NCI-H526 treated with DMSO at 0.1 percent for 48 hours (cell line): ENCODE measurements around the gene NR2F1.

ENCODE experiments used
- DNase-seq: peaks from one replicate; lab custom pipeline; 2025; lab: John Stamatoyannopoulos, UW

The NR2F1 gene

DNA sequence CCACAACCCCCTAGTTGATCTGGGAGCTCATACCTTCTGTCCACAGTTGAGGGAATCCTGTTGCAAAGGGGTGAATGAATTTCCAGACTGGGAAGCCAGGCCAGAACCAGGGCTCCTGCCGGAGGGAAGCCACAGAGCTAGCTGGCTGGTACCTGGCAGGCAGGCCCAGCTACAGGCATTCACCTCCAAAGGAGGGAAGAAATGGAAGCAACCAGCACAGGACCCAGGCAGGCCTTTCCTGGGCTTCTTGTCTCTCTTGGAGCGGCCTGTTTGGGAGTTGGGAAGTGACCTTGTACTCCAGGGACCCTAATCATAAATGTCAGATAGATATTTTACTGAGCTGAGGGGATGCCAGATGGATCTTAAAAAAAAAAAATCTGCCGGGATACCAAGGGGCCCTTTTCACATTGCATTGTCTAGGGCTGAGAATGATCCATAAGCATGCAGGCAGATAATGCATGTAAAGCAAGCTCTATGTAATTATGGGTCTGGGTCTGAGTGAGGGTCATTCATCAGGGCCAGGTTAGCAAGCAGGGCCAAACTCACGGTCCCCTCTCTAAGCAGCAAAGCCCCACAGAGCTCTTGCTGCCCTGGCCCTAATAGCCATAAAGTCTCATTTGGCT is 8.4 kb downstream of the NR2F1 start:
- no peak for DNase-seq

DNA sequence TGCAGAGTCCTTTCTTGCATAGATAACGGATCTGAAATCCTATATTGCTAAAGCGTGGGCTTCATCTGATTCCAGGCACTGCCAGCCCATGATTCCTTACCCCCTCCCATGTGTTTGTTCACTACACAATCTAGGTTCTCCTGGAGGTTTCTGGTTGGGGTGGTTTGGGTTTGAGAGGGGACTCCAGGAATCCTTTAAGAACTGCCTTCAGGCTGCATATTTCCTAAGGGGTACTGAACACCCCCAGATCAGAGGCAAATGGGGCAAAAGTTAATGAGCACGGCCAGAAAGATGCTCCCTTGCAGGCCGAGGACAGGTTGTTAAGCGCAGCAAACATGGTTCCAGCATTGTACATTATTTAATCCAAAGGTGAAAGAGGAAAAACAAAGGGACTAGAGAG is 9.9 kb downstream of the NR2F1 start:
- DNase-seq: no peak

DNA sequence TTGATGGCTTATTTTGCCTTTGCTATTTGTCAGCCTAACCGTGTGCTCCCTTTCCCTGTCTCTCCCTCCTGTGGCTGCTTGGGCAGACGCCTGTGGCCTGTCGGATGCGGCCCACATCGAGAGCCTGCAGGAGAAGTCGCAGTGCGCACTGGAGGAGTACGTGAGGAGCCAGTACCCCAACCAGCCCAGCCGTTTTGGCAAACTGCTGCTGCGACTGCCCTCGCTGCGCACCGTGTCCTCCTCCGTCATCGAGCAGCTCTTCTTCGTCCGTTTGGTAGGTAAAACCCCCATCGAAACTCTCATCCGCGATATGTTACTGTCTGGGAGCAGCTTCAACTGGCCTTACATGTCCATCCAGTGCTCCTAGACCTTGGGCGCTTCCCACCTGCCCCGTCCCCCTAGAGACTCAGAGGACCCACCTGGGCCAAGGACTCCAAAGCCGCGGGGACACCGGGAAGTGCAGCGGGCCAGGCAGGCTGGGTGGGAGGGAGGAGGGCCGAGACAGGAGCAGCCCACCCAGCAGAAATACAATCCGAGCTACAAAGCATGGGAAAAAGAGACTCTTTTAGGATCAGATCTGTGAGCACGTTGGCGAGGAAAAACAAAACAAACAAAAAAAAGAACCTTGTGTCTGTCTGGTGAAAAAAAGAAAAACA is 10.6 kb downstream of the NR2F1 start:
- no peak for DNase-seq

DNA sequence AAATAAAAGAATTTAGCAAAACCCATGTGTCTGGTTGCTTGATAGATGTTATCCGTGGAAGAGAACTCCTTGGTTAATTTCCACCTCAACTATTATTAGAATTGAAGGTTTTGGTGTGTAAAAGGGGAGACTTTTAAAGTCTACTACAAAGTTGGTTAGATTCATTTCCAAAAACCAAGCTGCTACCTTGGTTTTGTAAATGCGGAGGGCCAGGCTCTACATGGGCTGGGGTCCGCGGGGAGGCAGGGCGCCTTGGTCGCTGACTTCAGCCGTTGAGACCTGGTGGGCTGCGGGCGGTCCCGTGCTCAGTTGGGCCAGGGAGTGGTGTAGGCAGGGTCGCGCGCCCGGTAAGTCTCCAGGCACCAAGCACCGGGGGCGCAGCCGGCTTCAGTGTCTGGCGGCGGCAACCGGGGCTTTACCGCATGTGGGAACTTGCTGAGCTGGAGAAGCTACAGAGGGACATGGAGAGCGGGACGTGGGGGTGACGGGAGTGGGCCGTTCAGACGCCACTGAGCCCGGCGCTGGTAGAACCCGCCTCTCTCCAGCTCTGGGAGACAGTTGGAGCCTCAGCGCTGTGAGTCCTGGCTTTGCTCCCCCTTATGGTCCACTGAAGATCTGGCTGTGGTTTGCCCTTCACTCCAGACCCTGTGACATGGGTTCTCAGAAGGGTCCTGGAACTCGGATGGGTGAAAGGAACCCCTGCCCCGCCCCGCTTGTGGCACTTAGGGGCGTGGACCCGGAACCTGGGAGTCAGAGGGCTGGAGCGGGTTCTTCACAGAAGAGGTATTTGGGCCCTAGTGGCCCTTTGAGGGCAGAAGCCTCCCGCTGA is 11.8 kb downstream of the NR2F1 start:
- DNase-seq: no peak

DNA sequence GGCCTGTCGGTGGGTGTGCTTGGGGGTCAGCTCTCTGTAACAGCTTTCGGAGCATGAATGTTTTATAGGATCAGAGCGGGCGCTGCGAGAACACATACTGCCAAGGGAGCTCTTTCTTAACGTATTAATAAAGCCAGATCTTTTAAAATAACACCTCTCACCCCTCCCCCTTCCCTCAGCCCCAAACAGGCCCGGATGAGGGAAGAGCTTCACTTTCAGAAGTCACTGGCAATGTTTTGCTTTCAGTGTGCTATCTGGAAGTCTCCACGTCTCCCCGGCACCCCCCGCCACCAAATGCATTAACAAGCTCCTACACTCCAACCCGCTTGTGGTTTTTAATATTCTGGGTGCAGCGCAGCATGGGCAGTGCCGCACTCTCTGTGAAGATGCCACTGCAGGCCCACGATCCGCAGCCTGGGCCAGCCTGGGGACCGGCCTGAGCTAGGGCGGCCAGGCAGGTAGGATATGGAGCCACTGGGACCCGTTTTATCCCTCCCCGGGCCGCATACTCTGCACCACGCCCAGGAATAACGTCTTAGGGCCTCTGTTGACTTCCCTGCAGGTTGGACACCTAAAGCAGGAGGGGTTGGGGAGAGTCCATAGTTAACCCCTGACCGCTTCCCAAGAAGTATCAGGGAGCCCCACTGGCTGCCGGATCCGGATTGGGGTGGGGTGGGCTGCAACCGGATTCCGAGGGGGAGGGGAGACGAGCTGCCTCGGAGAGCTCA is 12.6 kb downstream of the NR2F1 start:
- no peak for DNase-seq

DNA sequence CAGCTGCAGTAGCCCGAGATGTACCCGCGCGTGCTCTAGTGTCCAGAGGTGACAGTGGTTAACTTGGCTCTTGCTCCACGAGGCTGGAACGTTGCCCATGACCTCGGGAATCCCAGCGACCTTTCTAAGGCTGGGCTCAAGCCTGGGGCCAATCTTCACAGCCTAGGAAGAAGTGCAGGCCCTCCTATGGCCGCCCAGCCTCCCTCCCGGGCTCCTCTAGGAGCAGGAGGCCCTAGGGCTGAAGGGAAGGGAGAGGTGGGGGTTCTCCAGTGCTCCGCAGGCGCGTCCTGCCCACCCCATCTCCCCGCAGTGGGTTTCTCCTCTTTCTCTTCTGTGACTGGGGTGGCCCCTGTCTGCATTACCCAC is 13.3 kb downstream of the NR2F1 start:
- DNase-seq: no peak

DNA sequence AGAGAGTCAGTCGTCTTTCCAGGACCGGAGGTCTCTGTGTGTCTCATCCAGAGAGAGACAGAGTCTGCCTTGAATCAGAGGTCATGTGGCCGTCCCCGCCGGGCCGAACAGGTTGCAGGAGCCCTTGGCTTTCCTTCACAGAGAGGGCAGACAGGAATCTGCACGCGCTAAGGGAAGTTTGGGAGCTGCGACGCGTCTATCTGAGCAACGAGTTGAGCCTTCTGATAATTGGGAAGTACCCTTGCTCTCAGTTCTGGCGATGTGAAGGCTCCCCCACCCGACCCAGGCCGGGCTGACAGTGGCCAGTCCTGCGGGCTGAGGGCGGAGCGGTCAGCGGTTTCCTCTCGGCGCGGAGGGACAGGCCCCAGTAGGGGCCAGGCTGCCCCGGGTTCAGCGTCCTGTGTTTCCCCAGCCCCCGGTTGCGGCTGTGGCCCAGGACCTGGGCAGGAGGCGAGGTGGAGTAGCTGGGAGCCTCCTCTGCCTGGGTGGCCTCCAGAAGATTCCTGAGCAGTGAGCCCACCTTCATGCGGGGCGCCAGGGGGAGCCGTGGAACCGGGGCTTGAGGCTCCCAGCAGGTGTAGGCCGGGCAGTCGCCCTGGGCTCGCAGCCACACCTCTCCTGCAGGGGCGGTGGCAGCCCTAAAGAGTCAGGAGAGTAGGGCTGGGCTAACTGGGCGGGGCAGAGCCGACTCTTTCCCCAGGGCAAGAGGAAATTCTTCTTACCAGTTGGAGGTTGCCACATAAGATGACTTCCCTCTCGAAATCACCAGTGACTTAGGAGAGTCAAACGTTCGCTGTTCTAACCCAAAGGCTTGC is 13.9 kb downstream of the NR2F1 start:
- DNase-seq: no peak

DNA sequence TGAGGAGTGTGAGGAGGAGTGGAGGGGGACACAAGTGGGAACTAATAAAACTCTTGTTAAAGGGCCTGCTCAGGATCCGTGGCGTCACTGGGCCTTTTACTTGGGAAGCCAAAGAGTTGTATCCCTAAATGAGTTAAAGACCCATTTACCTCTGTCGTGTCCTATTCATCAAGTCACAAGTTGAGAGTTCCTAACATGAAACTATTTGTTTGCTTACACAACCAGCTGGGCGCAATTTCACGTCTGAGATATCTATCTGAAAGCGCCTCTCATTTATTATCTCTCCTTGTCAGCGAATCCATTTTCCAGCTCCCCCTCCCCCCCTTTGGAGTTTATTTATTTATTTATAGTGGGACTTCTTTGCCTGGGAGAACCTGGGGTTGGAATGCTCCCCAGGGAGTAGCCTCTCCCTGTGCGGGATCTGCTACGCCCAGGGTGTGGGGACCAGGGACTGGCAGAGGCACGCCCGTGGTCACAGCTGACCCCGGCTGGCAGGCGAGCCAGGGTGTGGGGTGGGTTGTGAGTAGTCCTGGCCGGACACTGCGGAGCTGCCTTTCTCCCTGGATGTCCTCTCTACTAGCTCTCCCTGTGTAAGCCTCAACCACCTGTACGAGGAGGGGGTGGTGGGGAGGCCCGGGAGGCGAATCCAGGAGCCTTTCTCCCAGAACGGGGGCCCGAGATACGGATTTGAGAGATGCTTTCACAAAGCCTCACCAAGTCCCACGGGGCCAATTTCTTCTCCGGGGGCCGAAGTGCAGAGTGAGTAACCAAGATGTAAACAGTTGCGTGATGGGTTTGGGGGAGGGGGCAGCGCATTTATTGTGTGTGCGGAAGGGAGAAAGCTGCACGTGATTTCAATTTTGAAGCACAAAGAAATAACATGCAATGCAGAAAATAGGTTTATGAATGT is 15.3 kb downstream of the NR2F1 start:
- no peak for DNase-seq

DNA sequence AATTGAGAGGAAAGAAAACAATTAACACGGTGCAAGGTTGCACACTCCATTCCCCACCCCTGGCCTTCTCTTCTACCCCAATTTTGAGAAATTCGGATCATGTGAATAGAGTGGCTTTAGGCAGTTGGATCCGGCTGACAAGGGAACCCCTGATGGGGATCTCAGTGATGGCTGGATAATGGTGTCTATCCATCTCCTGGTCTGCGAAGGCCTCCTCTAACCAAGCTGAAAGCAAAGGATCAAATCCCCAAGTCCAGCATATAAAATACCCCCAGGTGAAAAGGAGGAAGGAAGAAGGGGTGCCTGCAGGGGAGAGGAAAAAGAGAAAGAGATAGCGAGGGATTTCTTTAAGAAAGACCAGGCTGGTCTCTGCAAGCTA is 16.0 kb downstream of the NR2F1 start:
- no peak for DNase-seq

DNA sequence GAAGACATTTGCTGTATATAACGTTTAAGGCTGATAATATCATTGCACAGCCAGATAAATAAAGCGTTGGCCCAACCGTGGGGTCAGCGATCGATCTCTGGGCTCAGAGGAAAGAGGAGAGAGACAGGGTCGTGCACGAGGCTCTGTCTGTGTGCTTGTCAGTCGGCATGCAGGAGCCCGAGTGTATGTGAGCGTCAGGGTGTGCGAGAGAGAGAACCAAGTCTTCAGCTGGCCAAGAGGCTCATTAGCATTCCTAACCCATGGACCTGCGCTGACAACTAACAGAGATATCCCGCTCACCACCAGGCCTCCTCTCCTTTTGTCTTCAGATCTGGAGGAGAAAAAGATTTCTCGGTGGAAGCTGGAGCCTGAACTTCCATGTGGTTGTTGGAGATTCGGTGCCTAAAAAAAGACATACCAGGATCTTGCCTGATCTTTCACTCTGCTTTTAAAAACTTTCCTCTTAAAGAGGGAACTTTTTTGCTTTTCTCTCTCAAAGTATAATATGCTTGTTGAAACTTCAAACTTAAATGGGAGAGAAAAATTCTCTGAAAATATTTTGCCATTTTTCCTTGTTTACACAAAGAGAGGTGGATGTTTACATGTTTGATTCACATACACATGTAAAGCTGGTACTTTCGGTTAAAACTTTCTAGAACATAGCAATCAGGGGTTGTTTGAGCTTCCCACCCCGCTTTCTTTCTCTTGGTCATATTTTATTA is 16.5 kb downstream of the NR2F1 start:
- no peak for DNase-seq

DNA sequence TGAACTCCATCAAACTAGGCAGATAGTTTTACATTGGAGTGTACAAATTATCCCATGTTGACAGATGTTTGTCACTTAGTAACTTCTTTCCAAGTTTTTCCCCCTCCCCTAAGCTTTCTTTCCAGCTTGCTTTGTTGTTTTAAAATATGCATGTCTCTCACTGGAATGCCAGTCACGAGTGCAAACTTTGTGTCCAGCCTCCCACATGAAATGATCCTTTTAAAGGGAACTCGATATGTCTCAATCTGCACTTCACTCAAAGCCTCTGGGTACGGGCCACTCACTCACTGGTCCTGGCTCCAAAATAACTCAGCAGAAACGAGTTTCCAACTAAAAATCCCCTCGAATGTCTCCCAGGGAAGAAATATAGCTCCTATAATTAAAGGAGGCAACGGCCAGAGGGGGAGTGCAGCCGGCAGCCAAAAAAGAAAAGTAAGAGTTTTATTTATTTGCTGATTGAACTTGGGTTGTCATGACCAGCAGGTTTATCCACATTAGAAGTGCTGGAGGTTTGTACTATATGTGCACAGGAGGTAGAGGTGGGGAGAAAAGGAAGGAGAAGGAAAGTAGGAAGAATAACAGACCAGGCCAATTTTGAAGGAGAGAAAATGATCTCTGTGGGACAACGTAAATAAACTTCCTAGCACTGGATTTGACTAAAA is 17.5 kb downstream of the NR2F1 start:
- no peak for DNase-seq

DNA sequence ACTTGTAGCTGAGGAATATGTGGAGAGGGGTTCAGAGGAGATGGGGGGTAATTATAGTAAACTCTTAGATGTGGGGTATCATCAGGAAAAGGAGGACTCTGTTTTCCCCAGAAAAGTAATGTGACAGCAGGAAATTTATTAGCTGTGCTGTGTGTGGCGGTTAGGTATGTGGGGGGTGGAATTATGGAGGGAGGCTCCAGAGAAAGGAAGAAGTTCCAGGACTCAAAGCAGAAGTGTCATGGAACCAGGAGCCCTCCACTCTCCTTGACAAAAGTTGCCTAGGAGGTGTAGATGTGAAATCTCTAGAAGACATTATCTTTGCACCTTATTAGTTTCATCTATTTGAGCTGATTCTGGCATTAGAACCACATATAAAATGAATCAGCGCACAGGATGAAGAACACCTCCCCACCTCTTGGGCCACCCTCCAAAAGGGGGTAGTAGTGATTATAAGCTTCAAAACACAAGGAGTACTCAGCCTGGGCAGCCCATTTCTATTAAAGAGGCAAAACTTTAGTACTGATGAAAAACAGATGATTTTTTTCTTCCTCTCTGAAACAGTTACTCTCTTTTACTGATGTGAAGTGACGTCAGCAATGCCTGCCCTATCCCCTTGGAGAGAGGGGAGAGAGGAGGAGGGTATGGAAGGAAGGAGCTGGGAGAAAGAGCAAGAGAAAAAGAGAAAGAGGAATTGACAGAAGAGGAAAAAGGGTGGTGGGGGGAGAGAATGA is 18.2 kb downstream of the NR2F1 start:
- DNase-seq: no peak

DNA sequence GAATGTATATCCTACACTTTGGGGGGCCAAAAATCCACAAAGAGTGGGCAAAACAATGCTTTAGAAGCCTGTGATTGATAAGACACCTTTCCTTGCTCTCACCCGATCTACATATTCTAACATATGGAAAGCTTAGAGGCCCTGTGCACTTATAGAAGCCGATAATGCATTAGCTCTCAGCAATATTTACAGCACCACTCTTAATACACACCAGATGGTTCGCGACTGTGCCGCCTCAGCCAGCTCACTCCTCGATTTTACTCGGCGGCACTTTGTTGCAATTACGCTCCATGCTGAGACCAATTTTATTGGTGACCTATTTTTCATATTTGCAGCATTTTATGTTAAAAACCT is 18.8 kb downstream of the NR2F1 start:
- DNase-seq: no peak

DNA sequence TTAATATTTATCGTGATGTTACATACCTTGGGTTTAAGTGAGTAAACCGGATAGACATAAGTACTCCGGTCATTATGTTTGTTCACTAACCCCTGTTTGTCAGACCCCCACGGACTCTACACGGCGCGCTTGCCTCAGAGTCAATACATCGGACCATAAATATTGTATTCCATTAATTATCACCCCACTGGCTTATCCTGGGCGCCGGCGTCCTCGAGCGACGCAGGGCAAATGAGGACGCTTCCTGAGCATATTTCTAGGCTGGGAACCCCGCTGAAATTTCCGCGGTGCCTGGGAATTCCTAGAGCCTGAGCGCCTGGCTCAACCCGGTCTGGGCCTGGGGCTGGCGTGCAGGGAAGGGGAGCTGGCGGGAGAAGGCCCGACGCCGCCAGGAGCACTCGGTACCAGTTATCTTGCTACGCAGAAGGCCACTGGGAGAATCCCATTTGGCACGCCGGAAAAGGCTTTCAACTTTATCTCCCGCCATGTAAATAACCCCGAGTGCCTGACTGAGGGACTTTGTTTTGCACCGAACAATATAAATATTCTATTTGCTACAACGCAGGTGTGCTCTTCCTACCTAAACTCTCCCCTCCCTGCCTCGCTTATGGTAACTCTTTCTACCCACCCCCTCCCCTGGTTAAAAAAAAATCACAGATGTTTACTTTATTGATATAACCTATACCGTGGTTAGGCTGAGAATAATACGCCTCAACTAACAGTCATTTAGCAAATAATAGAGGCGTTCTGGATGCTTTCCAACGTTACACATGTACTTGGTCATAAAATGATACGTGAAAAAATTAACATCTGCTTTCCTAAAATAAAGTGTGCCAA is 19.4 kb downstream of the NR2F1 start:
- DNase-seq: no peak

DNA sequence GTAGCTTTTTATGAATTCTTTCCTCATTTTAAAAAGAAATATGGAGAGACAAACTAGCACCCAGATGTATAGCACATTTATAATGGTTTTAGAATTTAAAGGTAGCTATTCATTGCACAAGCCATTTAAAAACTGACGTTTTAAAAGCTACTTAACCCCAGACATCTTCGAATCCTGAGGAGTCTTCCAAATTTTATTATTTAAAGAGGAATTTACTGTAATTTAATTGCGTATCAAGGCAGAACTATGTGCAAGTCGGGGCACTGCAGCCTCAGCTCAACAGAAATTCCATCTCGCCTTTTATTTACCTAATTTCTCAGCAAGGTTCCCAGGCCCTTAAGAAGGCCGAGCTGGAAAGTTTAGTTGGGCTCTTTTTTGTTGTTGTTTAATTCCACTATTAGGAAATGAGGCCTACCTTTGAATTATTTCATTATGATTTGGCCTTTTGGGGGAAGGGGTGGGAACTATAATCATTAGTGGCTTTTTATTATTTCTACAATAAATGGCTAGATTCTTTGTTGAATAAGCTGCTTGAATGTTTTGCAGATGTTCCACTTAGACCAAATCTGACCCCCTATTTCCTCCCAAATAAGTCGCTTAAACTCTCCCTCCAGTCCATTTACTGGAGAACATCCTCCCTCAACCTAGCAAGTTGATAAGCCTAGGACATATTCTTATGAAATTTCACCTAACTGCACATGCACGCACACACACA is 20.2 kb downstream of the NR2F1 start:
- DNase-seq: no peak

DNA sequence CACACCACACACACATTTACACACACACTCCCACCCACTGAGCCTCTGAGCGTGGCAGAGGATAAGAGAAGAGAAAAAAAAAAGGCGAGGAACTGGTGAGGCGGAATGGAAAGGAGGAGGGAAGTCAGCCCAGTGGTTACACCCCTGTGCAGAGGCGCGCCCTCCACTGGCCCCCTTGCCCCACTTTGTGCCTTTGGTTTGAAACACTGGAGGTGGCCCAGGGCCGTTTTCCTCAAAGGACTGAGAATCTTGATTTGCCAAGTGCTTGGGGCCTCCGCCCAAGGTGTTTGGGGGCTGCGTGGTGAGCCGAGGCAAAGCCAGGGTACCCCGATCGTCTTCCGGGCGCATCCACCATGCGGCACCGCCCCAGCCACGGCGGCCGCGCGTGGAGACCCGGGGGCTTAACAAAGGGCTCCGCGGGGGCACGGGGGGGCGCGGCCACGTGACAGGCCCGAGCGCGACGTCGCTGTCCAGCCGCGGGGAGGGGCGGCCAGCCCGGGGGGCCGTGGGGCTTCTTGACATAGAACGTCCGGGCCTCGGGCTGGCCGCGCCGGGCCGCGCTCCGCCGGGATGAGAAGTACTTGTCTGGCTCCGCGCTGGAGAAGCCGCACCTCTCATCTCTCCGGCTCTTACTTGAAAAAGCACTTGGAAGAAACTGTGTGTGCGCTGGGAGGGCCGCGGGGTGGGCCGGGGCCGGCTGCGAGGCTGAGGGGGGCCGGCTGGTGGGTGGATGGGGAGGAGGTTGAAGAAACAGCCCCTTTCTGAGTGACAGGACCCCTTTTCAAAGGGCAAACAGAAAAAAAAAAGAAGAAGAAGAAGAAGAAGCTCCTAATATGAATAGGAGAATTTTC is 21.0 kb downstream of the NR2F1 start:
- no peak for DNase-seq
